Stimulated activated CD8-positive, alpha-beta memory T cell treated with anti-CD3 and anti-CD28 coated beads, Interleukin-12 subunit alpha, Interleukin-12 subunit beta, amount 100 ng/mL, for 1 hour (primary cell): ENCODE measurements around the gene FBXL17.

Experiments
- DNase-seq: peaks from one replicate; pipeline ENCODE4 v3.0.0-alpha.2; 2020; ENCODE audit warnings: low read depth

Gene FBXL17

GRCh38 chr5:108373426-108373825 is 8.5 kb downstream of the FBXL17 start:
- no peak for DNase-seq

DNA sequence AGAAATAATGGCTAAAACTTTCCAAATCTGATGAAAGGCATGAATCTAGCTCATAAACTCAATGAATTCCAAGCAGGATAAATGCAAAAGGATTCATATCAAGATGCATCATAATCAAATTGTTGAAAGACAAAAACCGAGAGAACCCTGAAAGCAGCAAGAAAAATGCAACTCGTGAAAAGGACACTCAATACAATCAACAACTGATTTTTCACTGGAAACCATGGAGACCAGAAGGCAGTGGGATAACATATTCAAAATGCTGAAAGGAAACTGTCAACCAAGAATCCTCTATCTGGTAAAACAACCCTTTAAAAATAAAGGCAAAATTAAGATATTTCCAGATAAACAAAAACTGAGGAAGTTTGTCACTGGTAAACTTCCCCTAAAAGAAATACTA is 9.5 kb downstream of the FBXL17 start:
- no peak for DNase-seq

GRCh38 chr5:108371263-108371662 is 10.6 kb downstream of the FBXL17 start:
- DNase-seq = no peak

DNA sequence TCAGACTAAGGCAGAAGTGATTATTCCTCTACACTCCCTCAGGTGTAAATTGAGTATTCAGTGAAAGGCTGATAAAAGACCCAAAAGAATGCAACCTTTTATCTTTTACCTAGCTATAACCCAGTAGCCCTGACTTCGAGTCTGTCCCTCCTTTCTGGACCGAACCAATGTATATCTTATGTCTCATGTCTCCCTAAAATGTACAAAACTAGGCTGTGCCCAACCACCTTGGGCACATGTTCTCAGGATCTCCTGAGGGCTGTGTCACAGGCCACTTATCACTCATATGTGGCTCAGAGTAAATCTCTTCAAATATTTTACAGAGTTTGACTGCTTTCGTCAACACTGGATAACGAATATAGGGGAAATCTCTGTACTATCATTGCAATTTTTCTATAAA is 12.7 kb downstream of the FBXL17 start:
- no peak for DNase-seq

DNA sequence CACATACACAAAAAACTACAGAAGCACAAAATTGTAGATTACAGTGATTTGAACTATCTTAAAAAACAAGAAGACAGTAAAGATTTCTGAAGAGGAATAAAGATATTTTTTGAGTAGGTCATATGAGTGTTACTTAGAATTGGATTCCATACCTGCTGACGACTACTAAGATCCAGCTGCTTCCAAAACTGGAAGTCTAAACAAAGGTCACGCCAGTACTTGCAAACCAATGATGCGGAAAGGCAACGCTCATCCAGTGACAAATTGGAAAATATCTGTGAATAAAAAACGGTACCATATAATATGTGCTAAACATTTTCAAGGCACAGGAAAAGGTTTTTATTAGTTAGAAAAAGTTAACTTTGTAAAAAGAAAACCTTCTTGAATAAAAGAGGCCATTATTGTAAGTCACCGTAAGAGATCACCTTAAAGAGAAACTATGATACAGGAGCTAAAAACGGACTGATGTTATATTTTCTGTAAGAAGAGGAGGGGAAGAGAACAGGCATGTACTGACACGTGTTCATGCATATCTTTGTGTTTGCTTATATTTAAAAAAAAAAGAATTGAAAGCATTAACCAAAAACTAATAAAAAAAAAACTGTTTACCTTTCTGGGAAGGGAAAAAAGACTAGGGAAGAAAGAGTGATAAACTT is 14.1 kb downstream of the FBXL17 start:
- no peak for DNase-seq

DNA sequence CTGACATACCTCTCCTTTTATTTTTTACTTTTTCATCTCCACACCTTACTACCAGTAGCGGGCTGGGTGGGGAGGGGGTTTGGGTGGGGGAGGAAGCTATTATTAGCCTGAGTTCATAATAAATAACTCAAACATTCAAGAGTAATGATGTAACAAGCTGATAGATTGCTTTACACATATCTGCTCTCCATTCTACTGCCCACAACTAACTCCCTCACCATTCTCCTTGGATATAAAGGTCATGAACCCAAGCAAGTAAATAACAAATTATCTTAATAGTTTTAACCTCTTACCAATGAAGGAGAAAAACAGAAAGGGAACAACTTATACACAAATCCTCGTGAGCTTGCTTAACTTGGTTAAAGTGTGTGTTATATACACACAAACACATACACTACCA is 15.4 kb downstream of the FBXL17 start:
- DNase-seq = no peak

GRCh38 chr5:108361771-108362170 is 20.1 kb downstream of the FBXL17 start:
- DNase-seq = no peak

- DNase-seq = no peak
Observed at GRCh38 chr5:108361239-108361638, 20.7 kb downstream of the FBXL17 start.

- DNase-seq = no peak
Observed at GRCh38 chr5:108360280-108360679, 21.6 kb downstream of the FBXL17 start.

GRCh38 chr5:108356286-108356685 is 25.6 kb downstream of the FBXL17 start:
- DNase-seq = no peak

GRCh38 chr5:108353087-108353486 is 28.8 kb downstream of the FBXL17 start:
- no peak for DNase-seq

GRCh38 chr5:108345541-108346171 is 36.2 kb downstream of the FBXL17 start:
- DNase-seq = no peak

GRCh38 chr5:108344103-108344822 is 37.6 kb downstream of the FBXL17 start:
- DNase-seq = no peak

GRCh38 chr5:108341866-108342265 is 40.0 kb downstream of the FBXL17 start:
- DNase-seq = no peak

DNA sequence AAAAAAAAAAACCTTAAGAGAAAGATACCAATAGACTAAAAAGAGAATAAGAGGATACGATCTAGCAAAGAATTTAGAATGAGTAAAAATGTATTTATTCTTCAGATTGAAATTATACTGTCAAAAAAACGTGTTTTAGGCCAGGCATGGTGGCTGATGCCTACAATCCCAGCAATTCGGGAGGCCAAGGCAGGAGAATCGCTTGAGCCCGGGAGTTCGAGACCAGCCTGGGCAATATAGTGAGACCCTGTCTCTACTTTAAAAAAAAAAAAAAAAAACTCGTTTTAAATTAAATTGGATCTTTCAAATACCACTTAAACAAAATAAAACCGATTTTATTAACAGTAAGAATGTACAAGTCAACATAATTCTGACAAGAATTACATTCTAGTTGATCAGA is 41.8 kb downstream of the FBXL17 start:
- DNase-seq = no peak

GRCh38 chr5:108339220-108339619 is 42.7 kb downstream of the FBXL17 start:
- DNase-seq = no peak

DNA sequence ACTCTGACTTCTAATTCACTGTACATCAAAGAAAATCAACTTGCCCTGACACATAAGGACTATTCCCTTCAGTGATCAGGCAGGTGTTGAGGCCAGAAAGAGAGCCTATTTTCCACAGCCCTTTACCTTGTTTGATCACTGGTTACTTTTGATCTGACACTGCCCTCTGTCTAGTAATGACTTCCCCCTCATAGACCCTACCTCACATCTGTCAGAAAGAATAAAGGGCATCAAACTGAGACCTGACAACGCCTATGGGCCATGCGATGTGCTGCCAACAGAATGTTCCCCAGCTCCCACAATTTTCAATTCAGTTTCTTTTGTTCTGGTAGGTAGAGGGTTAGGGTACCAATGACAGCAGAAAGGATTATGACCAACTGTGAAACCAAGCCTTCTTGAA is 47.7 kb downstream of the FBXL17 start:
- DNase-seq = no peak

DNA sequence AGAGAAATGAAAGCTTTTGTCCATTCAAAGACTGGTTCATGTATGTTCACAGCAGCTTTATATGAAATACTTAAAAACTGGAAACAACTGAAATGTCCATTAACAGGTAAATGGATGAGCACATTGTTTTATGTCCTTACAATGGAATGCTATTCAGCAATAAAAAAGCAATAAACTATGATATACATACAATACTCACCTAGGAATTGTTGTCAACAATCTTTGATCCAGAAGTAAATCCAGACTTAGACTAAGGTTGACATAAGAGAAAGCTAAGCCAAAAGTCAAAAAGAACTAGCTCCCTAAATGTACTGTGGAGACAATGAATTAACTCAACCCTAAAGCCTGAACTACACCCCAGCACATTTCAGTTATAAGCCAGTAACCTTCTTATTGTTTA is 54.9 kb downstream of the FBXL17 start:
- DNase-seq = no peak

- DNase-seq = no peak
Observed at GRCh38 chr5:108324886-108325285, 57.0 kb downstream of the FBXL17 start.

GRCh38 chr5:108321341-108321740 is 60.6 kb downstream of the FBXL17 start:
- DNase-seq = no peak

DNA sequence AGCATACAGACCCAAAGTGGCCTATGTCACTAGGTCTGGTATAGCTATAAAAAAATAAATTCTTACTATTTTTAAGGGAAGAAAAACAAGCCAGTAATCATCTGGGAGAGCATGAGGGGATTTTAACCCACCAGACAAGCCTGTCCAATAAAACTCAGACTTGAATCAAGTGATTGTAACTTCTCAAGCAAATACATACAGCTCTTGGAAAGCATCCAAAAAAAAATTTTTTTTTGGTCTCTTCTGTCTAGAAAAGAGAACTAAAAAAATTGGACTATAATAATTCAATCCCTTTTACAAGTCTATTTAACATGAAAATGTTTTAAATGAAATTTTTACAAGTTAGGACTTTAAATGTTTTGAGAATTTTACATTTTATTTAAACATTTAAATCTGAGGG is 61.7 kb downstream of the FBXL17 start:
- no peak for DNase-seq

DNA sequence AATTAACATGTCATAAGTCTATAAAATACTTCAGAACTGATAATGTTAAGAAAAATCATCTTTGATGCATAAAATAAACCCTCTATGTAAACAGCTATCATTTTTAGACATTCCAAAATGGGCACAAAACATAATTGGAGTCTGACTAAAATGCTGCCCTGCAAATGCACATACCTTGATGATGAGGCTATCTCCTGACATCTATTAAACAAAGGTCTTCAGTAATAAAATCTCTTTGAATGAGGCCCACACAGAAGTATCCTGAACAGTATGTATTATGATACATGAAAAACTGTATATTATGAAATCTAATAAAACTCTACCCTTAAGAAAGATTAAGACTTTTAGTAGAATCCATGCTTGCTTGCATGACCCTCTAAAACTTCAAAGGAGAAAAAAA is 66.1 kb downstream of the FBXL17 start:
- DNase-seq = no peak

GRCh38 chr5:108312258-108312657 is 69.6 kb downstream of the FBXL17 start:
- DNase-seq = no peak

DNA sequence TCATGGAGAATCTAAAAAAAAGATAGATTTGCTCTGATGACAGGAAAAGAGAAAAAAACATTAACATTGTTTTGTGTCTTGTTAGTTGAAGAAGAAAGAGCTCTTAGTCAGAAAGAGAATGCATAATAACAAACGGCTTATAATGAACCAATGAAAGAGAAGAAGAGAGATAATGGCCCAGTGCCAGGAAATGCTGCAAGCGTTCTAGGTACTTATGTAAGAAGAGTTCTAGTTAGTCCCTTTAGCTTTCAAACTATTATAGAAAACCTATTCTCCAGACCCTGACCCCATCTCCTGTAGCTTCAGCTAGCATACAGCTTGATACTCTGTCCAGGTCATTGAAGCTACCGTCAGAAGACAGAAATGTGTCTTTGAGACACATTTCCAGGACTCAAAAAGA is 70.2 kb downstream of the FBXL17 start:
- DNase-seq = no peak
